Measurements from ENCODE around the gene CDYL. TPM values are rescaled to one million over a fixed set of nuclear protein-coding genes. Genes with fewer than 3 reads are reported as not detected.

The CDYL gene
- total RNA-seq: 29.3 and 31.8 TPM in 2 replicates

- peak; percentile 93 for DNase-seq
These were observed at the start of gene CDYL for GRCh38 chr6:4776131-4776492. Gene CDYL, plus strand, starts transcription at chr6:4776404. Its CDS starts 380 bp downstream, at chr6:4776784.

GRCh38 chr6:4726645-4727044 lies 49.6 kb upstream of the CDYL start:
- no peak for DNase-seq

- DNase-seq: no peak
These were observed 49.0 kb upstream of the CDYL start for GRCh38 chr6:4727217-4727616.

- no peak for DNase-seq
These were observed 48.4 kb upstream of the CDYL start for GRCh38 chr6:4727671-4728435.

GRCh38 chr6:4728436-4728769 lies 47.8 kb upstream of the CDYL start:
- no peak for DNase-seq

GRCh38 chr6:4728926-4729325 lies 47.3 kb upstream of the CDYL start:
- DNase-seq: no peak

- DNase-seq: no peak
These were observed 44.2 kb upstream of the CDYL start for GRCh38 chr6:4731996-4732395.

GRCh38 chr6:4732691-4733315 lies 43.4 kb upstream of the CDYL start:
- peak; percentile 89 for DNase-seq

- DNase-seq: no peak
These were observed 39.8 kb upstream of the CDYL start for GRCh38 chr6:4736371-4736873.

- DNase-seq: no peak
These were observed 36.2 kb upstream of the CDYL start for GRCh38 chr6:4740032-4740431.

GRCh38 chr6:4743062-4743461 lies 33.1 kb upstream of the CDYL start:
- DNase-seq: no peak

- no peak for DNase-seq
These were observed 32.3 kb upstream of the CDYL start for GRCh38 chr6:4743926-4744325.

- DNase-seq: no peak
These were observed 28.6 kb upstream of the CDYL start for GRCh38 chr6:4747588-4747987.

- no peak for DNase-seq
These were observed 24.3 kb upstream of the CDYL start for GRCh38 chr6:4751823-4752464.

GRCh38 chr6:4756247-4756646 lies 20.0 kb upstream of the CDYL start:
- no peak for DNase-seq

- DNase-seq: no peak
These were observed 16.2 kb upstream of the CDYL start for GRCh38 chr6:4759997-4760396.

- no peak for DNase-seq
These were observed 15.4 kb upstream of the CDYL start for GRCh38 chr6:4760773-4761172.

- no peak for DNase-seq
These were observed 13.9 kb upstream of the CDYL start for GRCh38 chr6:4762294-4762693.

GRCh38 chr6:4763921-4764320 lies 12.3 kb upstream of the CDYL start:
- DNase-seq: no peak

- no peak for DNase-seq
These were observed 7.4 kb upstream of the CDYL start for GRCh38 chr6:4768815-4769214.

- no peak for DNase-seq
These were observed 3.5 kb upstream of the CDYL start for GRCh38 chr6:4772750-4773149.

GRCh38 chr6:4773181-4773580 lies 3.0 kb upstream of the CDYL start:
- no peak for DNase-seq

- DNase-seq: no peak
These were observed 1.9 kb upstream of the CDYL start for GRCh38 chr6:4774296-4774695.

Measured in dermis blood vessel endothelial cell (primary cell).